Mammary epithelial cell (primary cell): ENCODE data around the gene ARHGEF5.

Experiments used
- EZH2 ChIP-seq: IDR thresholded peaks from 2 replicates; pipeline ENCODE4 v1.6.1; 2012; ENCODE audit warnings: low read length, inconsistent platforms, borderline replicate concordance
- TF ChIP-seq, protein P1 (sequence below), 2 donors: IDR thresholded peaks in 1 of 2; conservative IDR thresholded peaks in 1 of 2; 2 replicates each; pipeline ENCODE4 v1.5.1; 2011 to 2012; ENCODE audit warnings: inconsistent platforms in 2 of 2, low read length in 2 of 2, mild to moderate bottlenecking in 2 of 2, control low read depth in 1 of 2, low read depth in 1 of 2; ENCODE audit not compliant: insufficient read depth in 1 of 2; ENCODE audit errors: extremely low read depth in 1 of 2

GRCh38 chr7:144390481-144390880, 35.3 kb downstream of the ARHGEF5 start:
- no peak for TF ChIP-seq EZH2
- TF ChIP-seq, protein P1, sequence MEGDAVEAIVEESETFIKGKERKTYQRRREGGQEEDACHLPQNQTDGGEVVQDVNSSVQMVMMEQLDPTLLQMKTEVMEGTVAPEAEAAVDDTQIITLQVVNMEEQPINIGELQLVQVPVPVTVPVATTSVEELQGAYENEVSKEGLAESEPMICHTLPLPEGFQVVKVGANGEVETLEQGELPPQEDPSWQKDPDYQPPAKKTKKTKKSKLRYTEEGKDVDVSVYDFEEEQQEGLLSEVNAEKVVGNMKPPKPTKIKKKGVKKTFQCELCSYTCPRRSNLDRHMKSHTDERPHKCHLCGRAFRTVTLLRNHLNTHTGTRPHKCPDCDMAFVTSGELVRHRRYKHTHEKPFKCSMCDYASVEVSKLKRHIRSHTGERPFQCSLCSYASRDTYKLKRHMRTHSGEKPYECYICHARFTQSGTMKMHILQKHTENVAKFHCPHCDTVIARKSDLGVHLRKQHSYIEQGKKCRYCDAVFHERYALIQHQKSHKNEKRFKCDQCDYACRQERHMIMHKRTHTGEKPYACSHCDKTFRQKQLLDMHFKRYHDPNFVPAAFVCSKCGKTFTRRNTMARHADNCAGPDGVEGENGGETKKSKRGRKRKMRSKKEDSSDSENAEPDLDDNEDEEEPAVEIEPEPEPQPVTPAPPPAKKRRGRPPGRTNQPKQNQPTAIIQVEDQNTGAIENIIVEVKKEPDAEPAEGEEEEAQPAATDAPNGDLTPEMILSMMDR (conservative IDR thresholded peaks at IDR 0.05 in 1 of 2, IDR thresholded peaks at IDR 0.05 in 1 of 2; ENCODE audit: extremely low read depth in 1 of 2, insufficient read depth in 1 of 2, low read depth in 1 of 2, low read length in 2 of 2): no peak
